GM12872 (cell line): ENCODE measurements around the gene ANKHD1.

Experiments used
- CTCF ChIP-seq: IDR thresholded peaks from 3 replicates; pipeline ENCODE4 v1.5.1; 2011; ENCODE audit warnings: low read depth, mild to moderate bottlenecking, low read length, moderate library complexity; ENCODE audit not compliant: insufficient read depth

The ANKHD1 gene

GRCh38 chr5:140565780-140566095 is 164.1 kb downstream of the ANKHD1 start:
- no peak for TF ChIP-seq CTCF

GRCh38 chr5:140566665-140567064 is 165.0 kb downstream of the ANKHD1 start:
- no peak for TF ChIP-seq CTCF

- no peak for TF ChIP-seq CTCF
Observed at GRCh38 chr5:140567136-140567818, 165.6 kb downstream of the ANKHD1 start.

- no peak for TF ChIP-seq CTCF
Observed at GRCh38 chr5:140567871-140568270, 166.2 kb downstream of the ANKHD1 start.

GRCh38 chr5:140568443-140569063 is 166.9 kb downstream of the ANKHD1 start:
- no peak for TF ChIP-seq CTCF

GRCh38 chr5:140569197-140569596 is 167.6 kb downstream of the ANKHD1 start:
- TF ChIP-seq CTCF: no peak

GRCh38 chr5:140570058-140570457 is 168.4 kb downstream of the ANKHD1 start:
- TF ChIP-seq CTCF: no peak
